WTC11 (cell line): ENCODE measurements around the gene RAD21L1.
A peak's percentile ranks its signal among the peaks of the same experiment; 100 is the strongest.

ENCODE experiments used
- CBFB ChIP-seq: sonication (generic); formaldehyde crosslinking; IDR thresholded peaks from 2 replicates; pipeline ENCODE4 v1.8.1; 2022; ENCODE audit warnings: mild to moderate bottlenecking, low read depth, missing genetic modification reagents
- SMAD4 ChIP-seq: sonication (generic); formaldehyde crosslinking; IDR thresholded peaks from 2 replicates; pipeline ENCODE4 v1.8.0; 2022; ENCODE audit warnings: mild to moderate bottlenecking, missing genetic modification reagents
- TF ChIP-seq, protein P1 (sequence below): fragments of 200-600 bp; IDR thresholded peaks from 2 replicates; pipeline ENCODE4 v1.8.0; 2022; ENCODE audit warnings: antibody characterized with exemption
- TF ChIP-seq, protein P2 (sequence below): sonication (generic); formaldehyde crosslinking; conservative IDR thresholded peaks from 2 replicates; pipeline ENCODE4 v1.8.1; 2022; ENCODE audit warnings: mild to moderate bottlenecking, missing genetic modification reagents
- TF ChIP-seq, protein P3 (sequence below): sonication (generic); formaldehyde crosslinking; IDR thresholded peaks from 2 replicates; pipeline ENCODE4 v1.8.1; 2023; ENCODE audit warnings: mild to moderate bottlenecking, missing genetic modification reagents, moderate library complexity

DNA sequence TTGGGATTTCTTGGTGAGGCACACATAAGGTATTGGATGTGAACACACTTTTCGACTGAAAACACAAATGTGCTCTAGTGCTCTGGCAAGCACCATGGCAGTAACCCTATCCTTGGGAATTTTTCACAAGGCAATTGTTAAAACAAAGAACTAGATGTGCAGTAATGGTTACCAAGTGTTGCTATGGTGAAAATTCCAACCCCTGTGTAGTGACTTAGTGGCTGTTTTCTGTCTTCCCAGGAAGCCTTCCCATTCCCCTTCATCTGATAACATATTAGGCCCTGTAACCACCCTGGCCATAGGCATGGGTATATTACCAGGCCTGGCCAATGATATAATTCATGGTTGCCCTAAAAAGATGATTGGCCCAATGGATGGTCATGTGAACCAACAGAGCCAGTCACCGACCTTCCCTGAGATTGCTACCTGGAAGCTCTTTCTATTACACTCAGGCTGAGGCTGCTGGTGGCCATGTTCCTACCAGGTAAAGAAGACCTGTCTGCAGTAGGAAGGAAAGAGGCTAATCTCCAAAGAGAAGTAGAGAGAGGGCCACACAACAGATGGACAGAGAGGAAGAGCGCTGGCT lies 18.5 kb upstream of the RAD21L1 start:
- TF ChIP-seq CBFB (CRISPR knock-in tag) (no peak), SMAD4 (CRISPR knock-in tag) (no peak)
- TF ChIP-seq, protein P1, sequence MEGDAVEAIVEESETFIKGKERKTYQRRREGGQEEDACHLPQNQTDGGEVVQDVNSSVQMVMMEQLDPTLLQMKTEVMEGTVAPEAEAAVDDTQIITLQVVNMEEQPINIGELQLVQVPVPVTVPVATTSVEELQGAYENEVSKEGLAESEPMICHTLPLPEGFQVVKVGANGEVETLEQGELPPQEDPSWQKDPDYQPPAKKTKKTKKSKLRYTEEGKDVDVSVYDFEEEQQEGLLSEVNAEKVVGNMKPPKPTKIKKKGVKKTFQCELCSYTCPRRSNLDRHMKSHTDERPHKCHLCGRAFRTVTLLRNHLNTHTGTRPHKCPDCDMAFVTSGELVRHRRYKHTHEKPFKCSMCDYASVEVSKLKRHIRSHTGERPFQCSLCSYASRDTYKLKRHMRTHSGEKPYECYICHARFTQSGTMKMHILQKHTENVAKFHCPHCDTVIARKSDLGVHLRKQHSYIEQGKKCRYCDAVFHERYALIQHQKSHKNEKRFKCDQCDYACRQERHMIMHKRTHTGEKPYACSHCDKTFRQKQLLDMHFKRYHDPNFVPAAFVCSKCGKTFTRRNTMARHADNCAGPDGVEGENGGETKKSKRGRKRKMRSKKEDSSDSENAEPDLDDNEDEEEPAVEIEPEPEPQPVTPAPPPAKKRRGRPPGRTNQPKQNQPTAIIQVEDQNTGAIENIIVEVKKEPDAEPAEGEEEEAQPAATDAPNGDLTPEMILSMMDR = no peak
- TF ChIP-seq, protein P2, sequence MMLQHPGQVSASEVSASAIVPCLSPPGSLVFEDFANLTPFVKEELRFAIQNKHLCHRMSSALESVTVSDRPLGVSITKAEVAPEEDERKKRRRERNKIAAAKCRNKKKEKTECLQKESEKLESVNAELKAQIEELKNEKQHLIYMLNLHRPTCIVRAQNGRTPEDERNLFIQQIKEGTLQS (CRISPR knock-in tag) = no peak
- TF ChIP-seq, protein P3, sequence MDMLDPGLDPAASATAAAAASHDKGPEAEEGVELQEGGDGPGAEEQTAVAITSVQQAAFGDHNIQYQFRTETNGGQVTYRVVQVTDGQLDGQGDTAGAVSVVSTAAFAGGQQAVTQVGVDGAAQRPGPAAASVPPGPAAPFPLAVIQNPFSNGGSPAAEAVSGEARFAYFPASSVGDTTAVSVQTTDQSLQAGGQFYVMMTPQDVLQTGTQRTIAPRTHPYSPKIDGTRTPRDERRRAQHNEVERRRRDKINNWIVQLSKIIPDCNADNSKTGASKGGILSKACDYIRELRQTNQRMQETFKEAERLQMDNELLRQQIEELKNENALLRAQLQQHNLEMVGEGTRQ (CRISPR knock-in tag) = 0 out of 2 replicates have a peak, but pooled peaks have one; percentile 26
